Measurements from ENCODE around the gene THSD8.
A peak's percentile ranks its signal among the peaks of the same experiment; 100 is the strongest.

Gene THSD8

GRCh38 chr19:12789904-12790619 lies 11.8 kb upstream of the THSD8 start:
- Histone ChIP-seq H3K4me3 (ENCODE audit: low read depth, low read length) (peak overlapping the region; percentile 87), H3K9me3 (ENCODE audit: control insufficient read depth, insufficient read depth, low read length) (no peaks in the 10 kb centered on the region), H3K9ac (ENCODE audit: low read depth, low read length) (no peak overlapping the region), H3K4me1 (ENCODE audit: control insufficient read depth, insufficient read depth, low read length) (peaks cover 14% of the 10 kb centered on the region), H3K27me3 (ENCODE audit: control insufficient read depth, insufficient read depth, low read length) (peaks cover 3% of the 10 kb centered on the region), H3K36me3 (ENCODE audit: control insufficient read depth, insufficient read depth, low read length) (no peaks in the 10 kb centered on the region)

GRCh38 chr19:12790628-12791344 lies 11.1 kb upstream of the THSD8 start:
- Histone ChIP-seq H3K9me3 (ENCODE audit: control insufficient read depth, insufficient read depth, low read length) (no peaks in the 10 kb centered on the region), H3K9ac (ENCODE audit: low read depth, low read length) (no peak overlapping the region), H3K36me3 (ENCODE audit: control insufficient read depth, insufficient read depth, low read length) (no peaks in the 10 kb centered on the region), H3K4me1 (ENCODE audit: control insufficient read depth, insufficient read depth, low read length) (peaks cover 16% of the 10 kb centered on the region), H3K27me3 (ENCODE audit: control insufficient read depth, insufficient read depth, low read length) (peaks cover 3% of the 10 kb centered on the region), H3K4me3 (ENCODE audit: low read depth, low read length) (peak overlapping the region; percentile 87)

GRCh38 chr19:12791345-12792050 lies 10.4 kb upstream of the THSD8 start, which contains the start of gene JUNB:
TSS of gene JUNB (plus strand) at chr19:12791486. CDS start at chr19:12791772, 286 bp downstream.
- peaks cover 22% of the 10 kb centered on the region for H3K4me1 ChIP-seq (ENCODE audit: control insufficient read depth, insufficient read depth, low read length)
- no peaks in the 10 kb centered on the region for H3K9me3 ChIP-seq (ENCODE audit: control insufficient read depth, insufficient read depth, low read length)

GRCh38 chr19:12792051-12792852 lies 9.6 kb upstream of the THSD8 start:
- peaks cover 3% of the 10 kb centered on the region for H3K27me3 ChIP-seq (ENCODE audit: control insufficient read depth, insufficient read depth, low read length)
- H3K36me3 ChIP-seq (ENCODE audit: control insufficient read depth, insufficient read depth, low read length), result no peaks in the 10 kb centered on the region
- peak overlapping the region; percentile 87 for H3K4me3 ChIP-seq (ENCODE audit: low read depth, low read length)
- peaks cover 22% of the 10 kb centered on the region for H3K4me1 ChIP-seq (ENCODE audit: control insufficient read depth, insufficient read depth, low read length)
- peak overlapping the region; percentile 70 for H3K9ac ChIP-seq (ENCODE audit: low read depth, low read length)
- no peaks in the 10 kb centered on the region for H3K9me3 ChIP-seq (ENCODE audit: control insufficient read depth, insufficient read depth, low read length)

More at GRCh38 chr19:12791345-12792050, 10.4 kb upstream of the THSD8 start, which contains the start of gene JUNB:
- Histone ChIP-seq H3K27me3 (ENCODE audit: control insufficient read depth, insufficient read depth, low read length) (peaks cover 3% of the 10 kb centered on the region), H3K36me3 (ENCODE audit: control insufficient read depth, insufficient read depth, low read length) (no peaks in the 10 kb centered on the region), H3K4me3 (ENCODE audit: low read depth, low read length) (peak within 1 kb of the TSS; percentile 87), H3K9ac (ENCODE audit: low read depth, low read length) (peak within 1 kb of the TSS; percentile 70)

GRCh38 chr19:12792853-12793289 lies 9.0 kb upstream of the THSD8 start:
- no peaks in the 10 kb centered on the region for H3K9me3 ChIP-seq (ENCODE audit: control insufficient read depth, insufficient read depth, low read length)
- H3K36me3 ChIP-seq (ENCODE audit: control insufficient read depth, insufficient read depth, low read length), result no peaks in the 10 kb centered on the region
- H3K9ac ChIP-seq (ENCODE audit: low read depth, low read length), result peak overlapping the region; percentile 37
- peaks cover 3% of the 10 kb centered on the region for H3K27me3 ChIP-seq (ENCODE audit: control insufficient read depth, insufficient read depth, low read length)
- peaks cover 22% of the 10 kb centered on the region for H3K4me1 ChIP-seq (ENCODE audit: control insufficient read depth, insufficient read depth, low read length)
- peak overlapping the region; percentile 87 for H3K4me3 ChIP-seq (ENCODE audit: low read depth, low read length)

- no peak overlapping the region for H3K9ac ChIP-seq (ENCODE audit: low read depth, low read length)
- H3K4me1 ChIP-seq (ENCODE audit: control insufficient read depth, insufficient read depth, low read length), result peaks cover 16% of the 10 kb centered on the region
- no peaks in the 10 kb centered on the region for H3K36me3 ChIP-seq (ENCODE audit: control insufficient read depth, insufficient read depth, low read length)
- H3K4me3 ChIP-seq (ENCODE audit: low read depth, low read length), result peak overlapping the region; percentile 87
- H3K9me3 ChIP-seq (ENCODE audit: control insufficient read depth, insufficient read depth, low read length), result no peaks in the 10 kb centered on the region
- H3K27me3 ChIP-seq (ENCODE audit: control insufficient read depth, insufficient read depth, low read length), result peaks cover 3% of the 10 kb centered on the region
Measured at GRCh38 chr19:12793290-12794195, 8.3 kb upstream of the THSD8 start.

- Histone ChIP-seq H3K36me3 (ENCODE audit: control insufficient read depth, insufficient read depth, low read length) (peaks cover 2% of the 10 kb centered on the region), H3K4me1 (ENCODE audit: control insufficient read depth, insufficient read depth, low read length) (peaks cover 16% of the 10 kb centered on the region), H3K27me3 (ENCODE audit: control insufficient read depth, insufficient read depth, low read length) (peaks cover 3% of the 10 kb centered on the region), H3K4me3 (ENCODE audit: low read depth, low read length) (peak overlapping the region; percentile 49), H3K9me3 (ENCODE audit: control insufficient read depth, insufficient read depth, low read length) (no peaks in the 10 kb centered on the region), H3K9ac (ENCODE audit: low read depth, low read length) (no peak overlapping the region)
Measured at GRCh38 chr19:12794196-12794941, 7.5 kb upstream of the THSD8 start.

- Histone ChIP-seq H3K9me3 (ENCODE audit: control insufficient read depth, insufficient read depth, low read length) (no peaks in the 10 kb centered on the region), H3K9ac (ENCODE audit: low read depth, low read length) (no peak overlapping the region), H3K27me3 (ENCODE audit: control insufficient read depth, insufficient read depth, low read length) (peaks cover 3% of the 10 kb centered on the region), H3K4me3 (ENCODE audit: low read depth, low read length) (no peak overlapping the region), H3K4me1 (ENCODE audit: control insufficient read depth, insufficient read depth, low read length) (peaks cover 16% of the 10 kb centered on the region), H3K36me3 (ENCODE audit: control insufficient read depth, insufficient read depth, low read length) (peaks cover 8% of the 10 kb centered on the region)
Measured at GRCh38 chr19:12794971-12795381, 6.9 kb upstream of the THSD8 start.

- Histone ChIP-seq H3K9me3 (ENCODE audit: control insufficient read depth, insufficient read depth, low read length) (no peaks in the 10 kb centered on the region), H3K36me3 (ENCODE audit: control insufficient read depth, insufficient read depth, low read length) (peaks cover 17% of the 10 kb centered on the region), H3K4me3 (ENCODE audit: low read depth, low read length) (peak overlapping the region; percentile 28), H3K27me3 (ENCODE audit: control insufficient read depth, insufficient read depth, low read length) (no peaks in the 10 kb centered on the region), H3K4me1 (ENCODE audit: control insufficient read depth, insufficient read depth, low read length) (peaks cover 15% of the 10 kb centered on the region), H3K9ac (ENCODE audit: low read depth, low read length) (no peak overlapping the region)
Measured at GRCh38 chr19:12796146-12797071, 5.5 kb upstream of the THSD8 start.
